Caki2 (cell line): ENCODE results near the gene P2RX3. TPM values are rescaled to one million over a fixed set of nuclear protein-coding genes. Genes with fewer than 3 reads are reported as not detected.

Experiments used
- total RNA-seq: library from RNA; depleted of rRNA; stranded (reverse); fragments of >200 nt; shearing (Covaris generic); gene quantifications from 2 replicates; pipeline ENCODE4 v1.2.3, GENCODE V29; 2014; ENCODE audit warnings: low replicate concordance; rRNA removed

The P2RX3 gene
- total RNA-seq, 1 experiment from 2014 or later: not detected

Other genes starting within 250 kb of the P2RX3 start
- not detected in 2 replicates for gene LRRC55, start 156.4 kb upstream of the P2RX3 start, total RNA-seq
- gene APLNR, start 101.1 kb upstream of the P2RX3 start, total RNA-seq: not detected in 2 replicates
- 56.6 and 70.7 TPM in 2 replicates for gene TNKS1BP1, start 13.4 kb upstream of the P2RX3 start, total RNA-seq
- 85.5 and 147 TPM in 2 replicates for gene SSRP1, start 2.5 kb upstream of the P2RX3 start, total RNA-seq
- not detected in 2 replicates for gene PRG3, start 42.8 kb downstream of the P2RX3 start, total RNA-seq
- not detected in 2 replicates for gene PRG2, start 52.3 kb downstream of the P2RX3 start, total RNA-seq
- 0.41 and 0.67 TPM in 2 replicates for gene SLC43A3, start 88.8 kb downstream of the P2RX3 start, total RNA-seq
- gene RTN4RL2, start 122.2 kb downstream of the P2RX3 start, total RNA-seq: not detected in 2 replicates
- gene SLC43A1, start 177.3 kb downstream of the P2RX3 start, total RNA-seq: not detected in 2 replicates
- 27.5 and 40.9 TPM in 2 replicates for gene TIMM10, start 192.4 kb downstream of the P2RX3 start, total RNA-seq
- not detected in 2 replicates for gene SMTNL1, start 199.2 kb downstream of the P2RX3 start, total RNA-seq
- gene UBE2L6, start 229.3 kb downstream of the P2RX3 start, total RNA-seq: 30.8 and 46.5 TPM in 2 replicates